Esophagus muscularis mucosa (tissue), 4 donors: ENCODE measurements around the gene TBC1D9B.

Experiments
- EP300 ChIP-seq: sonication (generic); formaldehyde crosslinking; IDR thresholded peaks from one replicate; pipeline ENCODE4 v1.6.1; 2017; ENCODE audit warnings: antibody characterized with exemption
- POLR2A ChIP-seq: fragments of 450-650 bp; IDR thresholded peaks from one replicate; pipeline ENCODE4 v1.6.1; 2017; ENCODE audit warnings: antibody characterized with exemption, moderate library complexity, mild to moderate bottlenecking, low read depth
- POLR2AphosphoS5 ChIP-seq, 2 donors: sonication (generic); formaldehyde crosslinking; IDR thresholded peaks; one replicate each; pipeline ENCODE4 v1.6.1; 2017; ENCODE audit warnings: antibody characterized with exemption in 2 of 2
- TF ChIP-seq, protein P1 (sequence below), 3 experiments: fragments of 200-600 bp in 2 of 3; fragments of 450-650 bp in 1 of 3; sonication (generic) in 2 of 3; IDR thresholded peaks; one replicate each; pipeline ENCODE4 v1.5.1; 2017 to 2019; ENCODE audit warnings: antibody characterized with exemption in 3 of 3, mild to moderate bottlenecking in 2 of 3, moderate library complexity in 1 of 3

DNA sequence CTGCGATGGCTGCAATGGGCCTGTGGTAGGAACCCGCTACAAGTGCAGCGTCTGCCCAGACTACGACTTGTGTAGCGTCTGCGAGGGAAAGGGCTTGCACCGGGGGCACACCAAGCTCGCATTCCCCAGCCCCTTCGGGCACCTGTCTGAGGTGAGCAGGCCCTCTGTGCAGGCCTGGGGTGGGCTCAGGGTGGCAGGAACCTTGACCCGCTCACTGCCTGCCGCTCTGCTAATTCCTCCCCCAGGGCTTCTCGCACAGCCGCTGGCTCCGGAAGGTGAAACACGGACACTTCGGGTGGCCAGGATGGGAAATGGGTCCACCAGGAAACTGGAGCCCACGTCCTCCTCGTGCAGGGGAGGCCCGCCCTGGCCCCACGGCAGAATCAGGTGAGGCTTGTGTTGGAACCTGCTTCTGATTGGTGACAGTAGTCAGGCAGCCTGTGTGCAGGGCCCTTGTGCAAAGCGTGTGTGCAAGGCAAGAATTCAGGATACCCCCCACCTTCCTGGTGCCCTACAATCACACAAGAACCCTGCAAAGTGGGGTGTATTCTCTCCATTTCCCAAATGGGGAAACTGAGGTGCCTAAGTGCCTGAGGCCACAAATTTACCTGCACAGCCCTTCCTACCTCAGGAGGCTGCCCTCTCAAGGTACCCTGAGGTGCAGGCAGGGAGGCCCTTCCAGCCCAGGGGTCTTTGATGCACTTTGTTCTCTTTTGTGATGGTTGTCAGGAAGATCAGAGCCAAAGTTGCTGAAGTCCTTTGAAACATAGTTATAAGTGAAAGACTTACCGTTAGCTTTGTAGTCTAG is 83.6 kb downstream of the TBC1D9B start:
- TF ChIP-seq, protein P1, sequence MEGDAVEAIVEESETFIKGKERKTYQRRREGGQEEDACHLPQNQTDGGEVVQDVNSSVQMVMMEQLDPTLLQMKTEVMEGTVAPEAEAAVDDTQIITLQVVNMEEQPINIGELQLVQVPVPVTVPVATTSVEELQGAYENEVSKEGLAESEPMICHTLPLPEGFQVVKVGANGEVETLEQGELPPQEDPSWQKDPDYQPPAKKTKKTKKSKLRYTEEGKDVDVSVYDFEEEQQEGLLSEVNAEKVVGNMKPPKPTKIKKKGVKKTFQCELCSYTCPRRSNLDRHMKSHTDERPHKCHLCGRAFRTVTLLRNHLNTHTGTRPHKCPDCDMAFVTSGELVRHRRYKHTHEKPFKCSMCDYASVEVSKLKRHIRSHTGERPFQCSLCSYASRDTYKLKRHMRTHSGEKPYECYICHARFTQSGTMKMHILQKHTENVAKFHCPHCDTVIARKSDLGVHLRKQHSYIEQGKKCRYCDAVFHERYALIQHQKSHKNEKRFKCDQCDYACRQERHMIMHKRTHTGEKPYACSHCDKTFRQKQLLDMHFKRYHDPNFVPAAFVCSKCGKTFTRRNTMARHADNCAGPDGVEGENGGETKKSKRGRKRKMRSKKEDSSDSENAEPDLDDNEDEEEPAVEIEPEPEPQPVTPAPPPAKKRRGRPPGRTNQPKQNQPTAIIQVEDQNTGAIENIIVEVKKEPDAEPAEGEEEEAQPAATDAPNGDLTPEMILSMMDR (IDR thresholded peaks at IDR 0.05): no peak
- TF ChIP-seq POLR2A (no peak), POLR2AphosphoS5 (IDR thresholded peaks at IDR 0.05) (no peak), EP300 (no peak)
